H1 (cell line): Measurements from ENCODE around the gene NFATC4. TPM values are rescaled to one million over a fixed set of nuclear protein-coding genes. Genes with fewer than 3 reads are reported as not detected.

Source experiments
- CTCF ChIA-PET: fragments of 300-600 bp; sonication (Branson Sonifier 250); formaldehyde crosslinking; loops from one replicate; lab custom pipeline; 2021; ENCODE audit not compliant: partially characterized antibody; lab: Charles Lee
- POLR2A ChIA-PET: fragments of 300-600 bp; sonication (Branson Sonifier 250); formaldehyde crosslinking; loops from one replicate; lab custom pipeline; 2021; ENCODE audit warnings: inconsistent platforms; ENCODE audit not compliant: partially characterized antibody; lab: Charles Lee
- DNase-seq, 2 experiments: peaks; one replicate each; pipeline versions ENCODE4 v3.0.0 to v3.0.0-alpha.2; 2010 to 2022; ENCODE audit warnings: low spot score in 2 of 2, low read depth in 1 of 2, mixed read lengths in 1 of 2
- FAIRE-seq: peaks from 2 replicates; lab custom pipeline; 2011; peaks lifted over from hg19 to GRCh38; lab: Jason Lieb, UNC
- H2AFZ ChIP-seq: 2 replicates; pipeline ENCODE4 v1.8.1; 2012; ENCODE audit warnings: low read length, inconsistent platforms
- H2AK5ac ChIP-seq: 2 replicates; pipeline ENCODE4 v1.6.1; 2013; ENCODE audit warnings: low read depth, low read length
- H2BK120ac ChIP-seq: replicated peaks from 2 replicates; pipeline ENCODE3; 2013; ENCODE audit warnings: low read depth, low read length, inconsistent platforms
- H2BK12ac ChIP-seq: 2 replicates; pipeline ENCODE4 v1.6.1; 2013; ENCODE audit warnings: low read depth, low read length
- H2BK15ac ChIP-seq: 2 replicates; pipeline ENCODE4 v1.6.1; 2013; ENCODE audit warnings: low read length
- H2BK20ac ChIP-seq: 2 replicates; pipeline ENCODE4 v1.6.1; 2013; ENCODE audit warnings: low read length
- H2BK5ac ChIP-seq: 2 replicates; pipeline ENCODE4 v1.6.1; 2013; ENCODE audit warnings: low read depth, low read length
- H3K14ac ChIP-seq: 2 replicates; pipeline ENCODE4 v1.6.1; 2013; ENCODE audit warnings: inconsistent platforms; ENCODE audit not compliant: insufficient read length
- H3K18ac ChIP-seq: 2 replicates; pipeline ENCODE4 v1.6.1; 2013; ENCODE audit warnings: low read length; ENCODE audit errors: extremely low read depth
- H3K23ac ChIP-seq: 2 replicates; pipeline ENCODE4 v1.6.1; 2013; ENCODE audit warnings: inconsistent platforms; ENCODE audit not compliant: insufficient read length
- H3K23me2 ChIP-seq: 2 replicates; pipeline ENCODE4 v1.6.1; 2013; ENCODE audit warnings: low read depth, low read length
- H3K27ac ChIP-seq: 2 replicates; pipeline ENCODE4 v1.6.1; 2011; ENCODE audit warnings: low read depth, low read length, inconsistent platforms
- H3K27me3 ChIP-seq, 4 experiments: replicated peaks in 1 of 4; 1 replicate in 1 of 4; 2 replicates in 3 of 4; pipeline versions ENCODE4 v1.6.1 to v1.8.1; 2011 to 2013; ENCODE audit warnings: low read length in 3 of 4, mild to moderate bottlenecking in 3 of 4, inconsistent platforms in 2 of 4, mixed read lengths in 2 of 4, moderate library complexity in 1 of 4; ENCODE audit not compliant: control insufficient read depth in 3 of 4, insufficient read depth in 3 of 4; ENCODE audit errors: extremely low read depth in 1 of 4
- H3K36me3 ChIP-seq, 4 experiments: 2 replicates each; pipeline versions ENCODE4 v1.6.1 to v1.8.1; 2011 to 2013; ENCODE audit warnings: mild to moderate bottlenecking in 4 of 4, low read length in 3 of 4, moderate library complexity in 2 of 4, control low read depth in 1 of 4, inconsistent platforms in 1 of 4; ENCODE audit not compliant: insufficient read depth in 4 of 4, control insufficient read depth in 2 of 4
- H3K4ac ChIP-seq: replicated peaks from 2 replicates; pipeline ENCODE3; 2013; ENCODE audit warnings: low read length, low read depth, mixed read lengths, inconsistent platforms; ENCODE audit not compliant: insufficient read length
- H3K4me1 ChIP-seq, 4 experiments: replicated peaks in 1 of 4; 1 replicate in 1 of 4; 2 replicates in 3 of 4; pipeline versions ENCODE4 v1.6.1 to v1.8.1; 2011 to 2013; ENCODE audit warnings: low read length in 3 of 4, inconsistent platforms in 2 of 4, mixed read lengths in 1 of 4; ENCODE audit not compliant: insufficient read depth in 4 of 4, control insufficient read depth in 3 of 4
- H3K4me2 ChIP-seq, 2 experiments: 2 replicates each; pipeline versions ENCODE4 v1.6.1 to v1.8.1; 2011 to 2013; ENCODE audit warnings: low read depth in 2 of 2, low read length in 2 of 2, control low read depth in 1 of 2, inconsistent platforms in 1 of 2, mild to moderate bottlenecking in 1 of 2; ENCODE audit not compliant: insufficient read depth in 1 of 2
- H3K4me3 ChIP-seq, 4 experiments: fragments of 200-600, 300-600 bp in 1 of 4; sonication (generic), shearing (Covaris generic), sonication (Bioruptor Twin) in 1 of 4; 2 replicates each; pipeline versions ENCODE4 v1.5.1 to v1.8.1; 2011 to 2016; ENCODE audit warnings: low read length in 4 of 4, low read depth in 3 of 4, control low read depth in 2 of 4, inconsistent platforms in 2 of 4, mild to moderate bottlenecking in 2 of 4, mixed read lengths in 1 of 4, moderate library complexity in 1 of 4; ENCODE audit not compliant: insufficient read depth in 2 of 4; ENCODE audit errors: extremely low read depth in 1 of 4
- H3K56ac ChIP-seq: replicated peaks from 2 replicates; pipeline ENCODE3; 2013; ENCODE audit warnings: low read depth, mild to moderate bottlenecking, mixed read lengths, low read length, inconsistent platforms; ENCODE audit not compliant: insufficient read length
- H3K79me1 ChIP-seq: 2 replicates; pipeline ENCODE4 v1.6.1; 2013; ENCODE audit warnings: low read depth, low read length, control low read depth
- H3K79me2 ChIP-seq, 2 experiments: 2 replicates each; pipeline versions ENCODE4 v1.6.1 to v1.8.1; 2012 to 2013; ENCODE audit warnings: low read length in 2 of 2, mild to moderate bottlenecking in 2 of 2, inconsistent platforms in 1 of 2; ENCODE audit not compliant: insufficient read depth in 2 of 2, control insufficient read depth in 1 of 2
- H3K9ac ChIP-seq, 4 experiments: replicated peaks in 1 of 4; 1 replicate in 1 of 4; 2 replicates in 3 of 4; pipeline versions ENCODE4 v1.6.1 to v1.8.1; 2011 to 2013; ENCODE audit warnings: low read depth in 3 of 4, low read length in 3 of 4, control low read depth in 2 of 4, mild to moderate bottlenecking in 2 of 4, moderate library complexity in 2 of 4, inconsistent platforms in 1 of 4; ENCODE audit errors: extremely low read depth in 1 of 4
- H3K9me3 ChIP-seq, 2 experiments: 2 replicates each; pipeline versions ENCODE4 v1.6.1 to v1.8.1; 2012 to 2013; ENCODE audit warnings: mild to moderate bottlenecking in 2 of 2, moderate library complexity in 2 of 2, control low read depth in 1 of 2, inconsistent platforms in 1 of 2, low read depth in 1 of 2, low read length in 1 of 2, mixed read lengths in 1 of 2; ENCODE audit not compliant: insufficient read depth in 2 of 2
- H4K20me1 ChIP-seq, 2 experiments: replicated peaks in 1 of 2; 2 replicates each; pipeline versions ENCODE3 to v1.8.1; 2011 to 2013; ENCODE audit warnings: inconsistent platforms in 2 of 2, low read length in 2 of 2, mild to moderate bottlenecking in 1 of 2; ENCODE audit not compliant: insufficient read depth in 2 of 2, control insufficient read depth in 1 of 2
- H4K5ac ChIP-seq: 2 replicates; pipeline ENCODE4 v1.6.1; 2013; ENCODE audit warnings: low read length, low read depth, mixed read lengths, inconsistent platforms; ENCODE audit not compliant: insufficient read length
- H4K8ac ChIP-seq: 2 replicates; pipeline ENCODE4 v1.8.0; 2013; ENCODE audit warnings: mild to moderate bottlenecking, moderate library complexity, low read length, inconsistent platforms; ENCODE audit not compliant: insufficient read depth; ENCODE audit errors: extremely low read depth
- H4K91ac ChIP-seq: replicated peaks from 2 replicates; pipeline ENCODE3; 2013; ENCODE audit warnings: low read length, mixed read lengths, inconsistent platforms; ENCODE audit not compliant: insufficient read length
- RAD21 ChIP-seq, 2 experiments: IDR thresholded peaks in 1 of 2; conservative IDR thresholded peaks in 1 of 2; 2 replicates each; pipeline ENCODE4 v1.6.1; 2011; ENCODE audit warnings: low read depth in 2 of 2, low read length in 2 of 2, improper control_type of control experiment in 1 of 2, inconsistent platforms in 1 of 2, mild to moderate bottlenecking in 1 of 2, moderate library complexity in 1 of 2
- SIX5 ChIP-seq: IDR thresholded peaks from 2 replicates; pipeline ENCODE4 v1.6.1; 2011; ENCODE audit warnings: mild to moderate bottlenecking, low read depth, low read length
- WGBS, 2 experiments: shearing (Covaris generic) in 1 of 2; methylation state at CpG; one replicate each; pipeline versions ENCODE4 v1.1.6 to v1.1.7; 2013 to 2015; ENCODE audit warnings: low lambda C conversion rate in 2 of 2, mixed read lengths in 2 of 2, inconsistent platforms in 1 of 2, low coverage in 1 of 2, missing lambda C conversion rate in 1 of 2; ENCODE audit not compliant: insufficient replicate concordance in 2 of 2, insufficient coverage in 1 of 2, insufficient read length in 1 of 2; ENCODE audit errors: extremely low coverage in 1 of 2, missing lambda C conversion rate in 1 of 2; 5-methylcytosine and 5-hydroxymethylcytosine counted together
- polyA plus RNA-seq, 7 experiments: library from polyadenylated mRNA; depleted of rRNA in 3 of 7; stranded (reverse) in 5 of 7; unstranded in 2 of 7; fragments of >200 nt in 5 of 7; fragments of 200-250 nt in 2 of 7; gene quantifications; 1 replicate in 5 of 7; 2 replicates in 1 of 7; 4 replicates in 1 of 7; pipeline versions ENCODE4 v1.2.1 to v1.2.3, GENCODE V29; 2011 to 2013; ENCODE audit warnings: missing spikeins in 2 of 7, mixed read lengths in 2 of 7
- total RNA-seq: library from RNA; stranded (reverse); fragmentation: NEBNext Ultra II Directional; extraction: Animal tissue kit (Norgen Biotek cat#: 25700); gene quantifications from 2 replicates; pipeline ENCODE4 v1.2.1, GENCODE V29; 2021
- TF ChIP-seq, protein P1 (sequence below), 3 experiments: IDR thresholded peaks; 1 replicate in 2 of 3; 2 replicates in 1 of 3; pipeline versions ENCODE4 v1.5.1 to v1.6.1; 2011; ENCODE audit warnings: low read length in 3 of 3, mild to moderate bottlenecking in 3 of 3, inconsistent platforms in 2 of 3, low read depth in 1 of 3, moderate library complexity in 1 of 3; ENCODE audit not compliant: insufficient read depth in 1 of 3; ENCODE audit errors: control extremely low read depth in 1 of 3

Gene NFATC4
- total and polyA plus RNA-seq, 2 of the 8 experiments (the other 6 are each of a cell fraction or from before 2014, with no cell fraction given) = 47.3 to 50.3 TPM

DNA sequence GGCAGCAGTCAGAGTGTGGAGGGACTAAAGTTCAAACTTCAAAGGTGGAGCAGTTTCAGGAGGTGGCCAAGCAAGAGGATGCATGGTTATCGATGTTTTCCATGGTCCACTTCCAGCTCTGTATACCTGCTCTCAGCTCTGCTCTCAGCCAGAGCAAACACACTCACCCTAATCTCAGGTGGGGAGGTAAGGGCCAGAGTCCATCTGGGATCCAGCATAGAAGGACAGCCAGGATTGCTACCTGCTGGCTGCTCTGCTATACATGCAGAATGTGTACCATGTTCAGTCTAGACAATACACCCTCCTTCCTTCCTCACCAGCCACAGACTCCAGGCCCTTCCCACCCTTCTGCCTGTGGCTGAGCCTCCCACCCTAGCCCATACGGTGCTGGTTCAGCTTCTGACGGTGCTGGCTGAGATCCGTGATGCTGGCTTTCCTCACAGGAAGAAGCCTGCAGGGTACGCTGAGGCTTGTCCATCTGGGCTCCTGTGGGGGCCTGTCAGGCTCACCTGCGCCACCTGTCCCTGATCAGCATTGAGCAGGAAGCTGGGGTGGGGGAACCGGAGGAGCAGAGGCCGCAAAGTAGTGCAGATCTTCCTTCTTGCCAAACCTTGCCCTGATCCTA lies 59.0 kb downstream of the NFATC4 start:
- POLR2A ChIA-PET = interaction anchor here (0.6 to 5.4 kb wide), 4 partner anchors 9 to 100 kb away, joined by 3 to 46 read pairs (median 16); partner anchors contain the start of gene ADCY4
- Histone ChIP-seq H2AFZ (peak overlapping the region; percentile 80), H3K27me3 (peaks cover 0 to 20% (median 1%) of the 10 kb centered on the region in 4 experiments; a peak in 3 of 7 replicates), H2BK15ac (peak overlapping the region; percentile 98; the same call in 1 of the 2 replicates), H2BK5ac (peak overlapping the region; percentile 12; the same call in 1 of the 2 replicates), H3K4me2 (no peak overlapping the region), H4K5ac (no peak overlapping the region), H3K79me2 (no peaks in the 10 kb centered on the region), H2BK12ac (peak overlapping the region; percentile 90; the same call in 1 of the 2 replicates), H3K9me3 (no peaks in the 10 kb centered on the region), H3K23ac (no peak overlapping the region), H4K91ac (peak overlapping the region; percentile 68), H4K20me1 (peaks cover 0 to 3% of the 10 kb centered on the region in 2 experiments), H3K79me1 (no peaks in the 10 kb centered on the region), H3K4me1 (peaks cover 6 to 21% (median 15%) of the 10 kb centered on the region in 4 experiments), H3K23me2 (peaks cover 5% of the 10 kb centered on the region; the same call in 1 of the 2 replicates), H3K27ac (no peak overlapping the region), H3K18ac (peak overlapping the region; percentile 19; the same call in 1 of the 2 replicates), H3K4me3 (no peak overlapping the region), H3K9ac (no peak overlapping the region), H3K36me3 (no peaks in the 10 kb centered on the region), H3K56ac (no peak overlapping the region), H3K4ac (peak overlapping the region; percentile 50), H4K8ac (no peak overlapping the region; the same call in 1 of the 2 replicates), H2BK20ac (peak overlapping the region; percentile 83; the same call in 1 of the 2 replicates), H2AK5ac (peak overlapping the region; percentile 8; the same call in 1 of the 2 replicates), H2BK120ac (peak overlapping the region; percentile 59), H3K14ac (no peak overlapping the region)
- CTCF ChIA-PET = interaction anchor here (0.6 to 21.3 kb wide), 12 partner anchors 8 to 1481 kb away, joined by 3 to 664 read pairs (median 18); partner anchors contain the start of genes ADCY4, NFATC4 and RIPK3
- DNase-seq (no peak), FAIRE-seq (no peak)
- 46% methylated on average over 8 of the region's 8 CpGs; no CpG with 5 or more reads in 1 of the 2 experiments for WGBS, 2 experiments
- peak; percentile 23 to 36; a peak in 3 of 4 replicates for TF ChIP-seq RAD21 (IDR thresholded peaks at IDR 0.05 in 1 of 2, conservative IDR thresholded peaks at IDR 0.05 in 1 of 2; ENCODE audit: low read depth in 2 of 2, low read length in 2 of 2)
- TF ChIP-seq, protein P1, sequence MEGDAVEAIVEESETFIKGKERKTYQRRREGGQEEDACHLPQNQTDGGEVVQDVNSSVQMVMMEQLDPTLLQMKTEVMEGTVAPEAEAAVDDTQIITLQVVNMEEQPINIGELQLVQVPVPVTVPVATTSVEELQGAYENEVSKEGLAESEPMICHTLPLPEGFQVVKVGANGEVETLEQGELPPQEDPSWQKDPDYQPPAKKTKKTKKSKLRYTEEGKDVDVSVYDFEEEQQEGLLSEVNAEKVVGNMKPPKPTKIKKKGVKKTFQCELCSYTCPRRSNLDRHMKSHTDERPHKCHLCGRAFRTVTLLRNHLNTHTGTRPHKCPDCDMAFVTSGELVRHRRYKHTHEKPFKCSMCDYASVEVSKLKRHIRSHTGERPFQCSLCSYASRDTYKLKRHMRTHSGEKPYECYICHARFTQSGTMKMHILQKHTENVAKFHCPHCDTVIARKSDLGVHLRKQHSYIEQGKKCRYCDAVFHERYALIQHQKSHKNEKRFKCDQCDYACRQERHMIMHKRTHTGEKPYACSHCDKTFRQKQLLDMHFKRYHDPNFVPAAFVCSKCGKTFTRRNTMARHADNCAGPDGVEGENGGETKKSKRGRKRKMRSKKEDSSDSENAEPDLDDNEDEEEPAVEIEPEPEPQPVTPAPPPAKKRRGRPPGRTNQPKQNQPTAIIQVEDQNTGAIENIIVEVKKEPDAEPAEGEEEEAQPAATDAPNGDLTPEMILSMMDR (IDR thresholded peaks at IDR 0.05; ENCODE audit: control extremely low read depth in 1 of 3, insufficient read depth in 1 of 3, low read depth in 1 of 3, low read length in 3 of 3) = peak; percentile 45 to 55 (median 46)
- no peak for TF ChIP-seq SIX5
